Renal cortex interstitium (tissue), 11 donors: ENCODE measurements around the gene NUDCD2. TPM values are rescaled to one million over a fixed set of nuclear protein-coding genes. Genes with fewer than 3 reads are reported as not detected.
"Not testable (repeated sequence)": the region's sequence is repeated elsewhere in the genome, so short reads cannot be mapped to it uniquely, and the experiment has no call there.

ENCODE experiments used
- DNase-seq, 11 donors: peaks; one replicate each; pipeline ENCODE4 v3.0.0-alpha.2; 2013; ENCODE audit warnings: low read depth in 9 of 11, low spot score in 4 of 11; ENCODE audit errors: extremely low read depth in 1 of 11
- polyA plus RNA-seq, 3 donors: library from polyadenylated mRNA; unstranded; fragments of 120-200 nt; gene quantifications; one replicate each; pipeline ENCODE4 v1.2.1, GENCODE V29; 2013; ENCODE audit not compliant: insufficient read length in 3 of 3

The NUDCD2 gene
- polyA plus RNA-seq, 3 donors, result 49.9 to 60.8 (median 56.0) TPM

DNA sequence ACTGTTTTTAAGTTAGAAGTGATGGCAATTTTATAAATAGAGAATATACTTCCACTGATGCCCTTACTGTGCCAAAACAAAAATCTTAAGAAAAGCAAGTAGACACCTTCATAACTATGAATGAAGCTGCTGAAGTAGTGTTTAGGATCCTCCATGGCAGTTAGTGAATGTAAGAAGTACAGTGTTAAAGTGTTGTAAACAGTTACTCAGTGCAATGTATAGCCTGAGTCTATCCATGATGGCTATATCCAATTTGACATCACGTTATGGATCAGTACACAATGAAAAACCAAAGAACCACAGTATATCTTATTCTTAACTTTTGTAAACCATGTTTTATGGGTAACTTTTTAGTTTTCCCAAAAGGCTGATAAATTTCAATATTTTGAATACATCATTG is 15.4 kb downstream of the NUDCD2 start:
- DNase-seq, result no peak

DNA sequence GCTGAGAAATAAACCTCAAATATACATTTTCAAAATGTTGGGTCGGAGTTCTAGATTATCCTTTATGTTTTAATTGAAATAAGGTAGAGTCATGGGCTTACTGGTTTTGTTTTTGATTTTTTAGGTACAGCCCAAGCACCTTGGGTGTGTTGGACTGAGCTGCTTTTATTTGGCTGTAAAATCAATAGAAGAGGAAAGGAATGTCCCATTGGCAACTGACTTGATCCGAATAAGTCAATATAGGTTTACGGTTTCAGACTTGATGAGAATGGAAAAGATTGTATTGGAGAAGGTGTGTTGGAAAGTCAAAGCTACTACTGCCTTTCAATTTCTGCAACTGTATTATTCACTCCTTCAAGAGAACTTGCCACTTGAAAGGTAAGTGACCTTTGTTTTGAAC is 18.9 kb downstream of the NUDCD2 start:
- DNase-seq, result no peak

DNA sequence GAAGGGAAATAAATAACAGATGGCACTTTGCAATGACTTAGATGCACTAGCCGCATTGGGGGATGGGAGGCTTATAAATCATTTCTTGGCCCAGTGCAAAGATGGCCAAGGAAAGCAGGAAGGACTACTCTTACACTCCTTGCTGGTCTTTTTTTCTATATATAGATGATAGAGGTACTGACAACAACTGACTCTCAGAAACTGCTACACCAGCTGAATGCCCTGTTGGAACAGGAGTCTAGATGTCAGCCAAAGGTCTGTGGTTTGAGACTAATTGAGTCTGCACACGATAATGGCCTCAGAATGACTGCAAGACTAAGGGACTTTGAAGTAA is 20.8 kb downstream of the NUDCD2 start:
- DNase-seq, result peak in 1 of 11 donors; percentile 0

DNA sequence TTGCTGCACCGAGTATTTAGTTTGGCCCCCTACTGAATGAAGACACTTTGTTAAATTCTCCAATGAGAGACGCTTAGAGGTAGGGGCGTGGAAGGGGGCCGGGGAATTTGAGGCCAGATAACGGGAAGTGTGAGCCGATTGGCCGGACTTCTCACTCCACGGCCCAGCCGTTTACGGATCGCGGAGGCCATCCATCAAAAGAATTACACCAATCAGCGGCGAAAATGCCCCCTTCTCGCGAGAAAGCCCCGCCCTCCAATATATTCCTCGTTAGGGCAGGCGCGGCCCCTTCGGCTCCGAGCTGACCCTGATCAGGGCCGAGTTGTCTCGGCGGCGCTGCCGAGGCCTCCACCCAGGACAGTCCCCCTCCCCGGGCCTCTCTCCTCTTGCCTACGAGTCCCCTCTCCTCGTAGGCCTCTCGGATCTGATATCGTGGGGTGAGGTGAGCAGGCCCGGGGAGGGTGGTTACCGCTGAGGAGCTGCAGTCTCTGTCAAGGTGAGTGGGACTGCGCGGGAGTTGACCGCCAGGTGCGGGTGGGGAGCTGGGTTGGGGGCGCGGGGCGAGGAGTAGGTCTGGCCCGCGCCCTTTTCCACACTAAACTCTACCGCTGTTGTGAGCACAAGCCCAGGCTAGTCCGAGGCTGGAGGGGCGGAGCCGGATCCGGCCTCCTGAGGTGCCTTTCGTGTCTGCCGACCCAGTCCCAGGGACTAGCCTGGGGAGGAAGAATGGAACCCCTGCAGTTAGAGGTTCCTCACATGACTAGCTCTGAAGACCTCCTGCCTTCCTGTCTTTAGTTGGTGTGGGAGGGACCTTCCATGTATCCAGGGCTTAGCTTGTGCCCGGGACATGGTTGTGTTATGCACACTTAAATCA is 22.4 kb downstream of the NUDCD2 start, which contains the start of gene CCNG1:
CCNG1 (plus strand) TSS at position 287 of the 874 bp plus-strand sequence. CDS start 1,662 bp downstream, outside the sequence.
- DNase-seq, result peak in 10 of 11 donors; percentile 87 to 96 (median 93)

DNA sequence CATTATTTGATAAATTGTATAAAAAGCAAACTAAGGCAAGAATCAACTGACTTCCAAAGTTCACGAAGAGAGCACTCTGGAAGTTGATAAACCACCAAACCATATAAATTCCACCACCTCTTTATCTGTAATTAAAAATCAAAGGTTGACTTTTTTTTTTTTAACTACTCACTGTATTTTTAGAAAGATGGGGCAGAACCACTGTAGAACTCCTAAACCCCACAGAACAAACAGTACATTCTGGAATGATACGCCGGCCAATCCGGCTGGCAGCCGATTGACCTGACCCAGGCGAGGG is 22.9 kb downstream of the NUDCD2 start:
- peak in 1 of 11 donors; percentile 18 for DNase-seq

DNA sequence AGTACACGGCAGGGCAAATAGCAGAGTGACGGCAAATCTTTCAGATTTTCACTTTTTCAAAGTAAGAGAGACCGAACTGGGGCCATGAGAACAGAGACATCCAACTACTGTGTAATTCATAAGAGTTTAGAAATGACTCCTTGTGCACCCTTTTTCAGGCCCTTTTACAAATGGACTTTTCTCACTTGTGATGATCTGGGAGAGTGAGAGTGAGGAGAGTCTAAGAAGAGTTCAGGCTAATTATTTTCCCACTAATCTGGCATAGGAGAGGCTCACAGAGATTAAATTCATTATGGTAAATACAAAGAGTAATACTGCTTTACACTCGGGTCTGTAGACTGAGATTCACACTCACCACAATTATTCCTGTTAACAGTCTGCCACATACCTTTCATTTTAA is 23.4 kb downstream of the NUDCD2 start:
- DNase-seq, result no peak

DNA sequence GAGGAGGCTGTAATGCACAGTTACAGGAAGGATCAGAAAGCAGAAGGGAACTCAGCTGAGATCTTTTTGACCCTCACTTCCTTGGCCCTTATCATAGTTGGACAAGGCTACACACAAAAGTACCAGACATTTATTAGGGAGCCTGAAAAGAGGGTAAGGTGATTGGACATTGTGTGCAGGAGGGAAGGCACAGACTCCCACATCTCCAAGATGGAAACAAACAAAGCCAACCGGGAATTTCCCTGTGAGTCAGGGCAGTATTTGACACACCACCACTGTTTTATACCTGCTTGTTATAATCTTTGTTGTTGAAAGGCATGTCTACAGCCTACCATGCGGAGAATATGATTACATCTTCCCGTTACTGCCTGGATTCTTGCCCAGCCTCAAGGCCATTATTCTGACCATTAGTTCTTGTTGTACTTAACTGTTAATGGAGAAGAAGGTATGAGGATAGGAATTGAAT is 25.5 kb downstream of the NUDCD2 start:
- DNase-seq, result no peak

- DNase-seq, result no peak
These were observed 26.6 kb downstream of the NUDCD2 start for GRCh38 chr5:163433271-163433670.

DNA sequence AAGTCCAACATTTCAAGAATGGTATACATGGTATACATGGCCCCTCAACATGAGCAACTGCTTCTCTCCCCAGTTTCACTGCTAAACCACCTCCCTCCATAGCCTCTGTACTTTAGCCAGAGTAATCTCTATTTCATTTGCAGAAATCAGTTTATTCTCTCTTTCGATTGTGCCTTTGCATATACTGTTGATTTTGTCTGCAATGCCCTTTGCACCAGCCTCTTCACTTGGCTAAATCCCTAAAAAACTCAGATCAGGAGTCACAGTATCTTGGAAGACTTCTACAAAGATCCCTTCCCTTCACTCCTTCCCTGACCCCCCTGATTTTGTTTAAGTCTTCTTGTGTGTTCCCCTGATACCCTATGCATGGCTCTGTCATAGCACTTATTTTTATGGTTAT is 27.4 kb downstream of the NUDCD2 start:
- DNase-seq, result no peak

- DNase-seq, result not testable (repeated sequence)
These were observed 33.8 kb downstream of the NUDCD2 start for GRCh38 chr5:163426128-163426527.

DNA sequence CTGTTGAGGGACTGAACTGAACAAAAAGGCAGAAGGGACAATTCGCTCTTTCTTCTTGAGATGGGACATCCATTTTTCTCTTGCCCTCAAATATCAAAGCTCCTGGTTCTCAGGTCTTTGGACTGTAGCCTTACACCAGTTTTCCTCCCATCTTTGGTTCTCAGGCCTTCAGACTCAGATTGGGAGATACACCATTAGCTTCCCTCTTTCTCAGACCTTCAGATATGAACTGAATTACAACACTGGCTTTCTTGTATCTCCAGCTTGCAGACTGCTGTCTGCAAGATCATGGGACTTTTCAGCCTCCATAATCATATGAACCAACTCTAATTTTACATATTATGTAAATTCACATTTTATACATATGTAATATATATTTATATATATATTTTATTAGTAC is 35.1 kb downstream of the NUDCD2 start:
- no peak for DNase-seq

DNA sequence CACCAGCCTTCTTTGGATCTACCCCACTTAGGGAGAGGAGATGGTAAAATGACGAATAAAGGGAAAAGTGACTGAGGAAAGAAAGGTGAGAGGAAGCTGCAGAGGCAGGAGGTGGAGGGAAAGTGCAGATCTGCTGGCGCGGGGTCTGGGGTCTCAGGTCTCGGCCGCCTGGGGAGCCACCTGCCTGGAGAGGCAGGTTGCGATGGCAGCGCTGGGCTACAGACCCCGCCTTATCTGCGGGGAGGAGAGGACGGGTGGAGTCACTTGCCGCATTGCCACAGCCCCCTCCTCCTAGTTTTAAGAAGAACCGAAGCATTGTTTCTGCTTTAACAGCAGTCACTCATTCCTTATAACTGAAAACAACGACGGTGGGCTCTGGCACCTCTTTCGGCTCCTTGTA is 44.2 kb downstream of the NUDCD2 start:
- DNase-seq, result not testable (repeated sequence)

DNA sequence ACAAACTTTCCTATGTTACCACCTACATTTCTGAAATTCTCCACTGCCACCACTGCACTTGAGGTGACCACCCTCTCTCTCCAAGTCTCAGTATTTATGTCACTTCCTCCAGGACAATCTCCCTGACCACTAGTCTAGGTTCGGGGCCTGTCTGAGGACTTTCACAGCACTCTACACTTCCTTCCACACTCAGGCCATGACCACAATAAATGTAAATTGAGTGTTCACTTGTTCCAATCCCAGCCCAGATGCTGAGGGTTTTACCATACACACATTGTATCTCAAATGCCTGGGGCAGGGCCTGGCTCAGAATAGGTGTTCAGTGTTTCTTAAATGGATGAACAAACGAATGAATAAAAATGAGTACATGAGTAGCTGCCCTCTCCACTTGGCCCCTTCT is 49.4 kb downstream of the NUDCD2 start:
- DNase-seq, result no peak

DNA sequence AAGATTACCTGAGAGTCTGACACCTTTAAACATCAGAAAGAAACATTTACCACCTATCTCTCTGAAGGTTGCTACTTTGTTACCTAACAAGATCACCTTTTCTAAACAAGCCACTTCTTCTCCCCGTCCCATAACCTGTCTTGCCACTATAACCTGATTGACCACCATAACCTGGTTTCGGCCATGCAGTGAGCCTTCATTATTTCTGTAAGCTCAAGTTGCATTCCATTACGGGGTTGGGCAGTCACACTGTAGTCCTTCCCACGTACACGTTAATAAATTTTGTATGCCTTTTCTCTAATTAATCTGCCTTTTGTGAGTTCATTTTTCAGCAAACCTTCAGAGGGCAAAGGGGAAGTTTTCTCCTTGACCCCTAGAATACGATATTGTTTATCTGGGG is 50.5 kb downstream of the NUDCD2 start:
- no peak for DNase-seq

GRCh38 chr5:163408311-163408923 is 51.5 kb downstream of the NUDCD2 start:
- peak in 10 of 11 donors; percentile 23 to 67 (median 40) for DNase-seq

- no peak for DNase-seq
These were observed 52.8 kb downstream of the NUDCD2 start for GRCh38 chr5:163407034-163407655.

- DNase-seq, result no peak
These were observed 55.3 kb downstream of the NUDCD2 start for GRCh38 chr5:163404364-163405173.

- DNase-seq, result no peak
These were observed 57.9 kb downstream of the NUDCD2 start for GRCh38 chr5:163402007-163402406.

- DNase-seq, result no peak
These were observed 58.6 kb downstream of the NUDCD2 start for GRCh38 chr5:163401271-163401670.
